Liver (tissue), 9 donors: ENCODE data around the gene COPS7A. TPM values are rescaled to one million over a fixed set of nuclear protein-coding genes. Genes with fewer than 3 reads are reported as not detected.

Experiments used
- DNase-seq: peaks from one replicate; pipeline ENCODE4 v3.0.0-alpha.2; 2017; ENCODE audit warnings: low spot score
- H3K27ac ChIP-seq, 2 donors: one replicate each; pipeline ENCODE4 v1.7.0; 2013; ENCODE audit warnings: inconsistent platforms in 2 of 2, low read length in 2 of 2, control low read depth in 1 of 2, low read depth in 1 of 2, mild to moderate bottlenecking in 1 of 2
- H3K27me3 ChIP-seq, 4 donors: one replicate each; pipeline versions ENCODE4 v1.6.1 to v1.7.0; 2013; ENCODE audit warnings: low read length in 3 of 4, inconsistent platforms in 1 of 4, mild to moderate bottlenecking in 1 of 4, moderate library complexity in 1 of 4; ENCODE audit not compliant: control insufficient read depth in 4 of 4, insufficient read depth in 4 of 4
- H3K36me3 ChIP-seq, 4 donors: one replicate each; pipeline versions ENCODE4 v1.6.1 to v1.7.0; 2013; ENCODE audit warnings: low read length in 3 of 4, mild to moderate bottlenecking in 3 of 4, low read depth in 1 of 4, moderate library complexity in 1 of 4; ENCODE audit not compliant: control insufficient read depth in 4 of 4, insufficient read depth in 3 of 4
- H3K4me1 ChIP-seq, 4 donors: one replicate each; pipeline versions ENCODE4 v1.6.1 to v1.7.0; 2013; ENCODE audit warnings: low read length in 3 of 4, mild to moderate bottlenecking in 3 of 4, moderate library complexity in 1 of 4; ENCODE audit not compliant: control insufficient read depth in 4 of 4, insufficient read depth in 4 of 4
- H3K4me3 ChIP-seq, 3 donors: one replicate each; pipeline versions ENCODE4 v1.6.1 to v1.7.0; 2013; ENCODE audit warnings: low read length in 3 of 3, control low read depth in 1 of 3, low read depth in 1 of 3, mild to moderate bottlenecking in 1 of 3
- H3K9ac ChIP-seq, 2 donors: one replicate each; pipeline ENCODE4 v1.7.0; 2013; ENCODE audit warnings: low read length in 2 of 2, mild to moderate bottlenecking in 2 of 2, moderate library complexity in 2 of 2, control low read depth in 1 of 2, low read depth in 1 of 2
- H3K9me3 ChIP-seq, 4 donors: one replicate each; pipeline versions ENCODE4 v1.6.1 to v1.7.0; 2013; ENCODE audit warnings: low read length in 3 of 4; ENCODE audit not compliant: control insufficient read depth in 4 of 4
- ATF3 ChIP-seq: IDR thresholded peaks from 2 replicates; pipeline ENCODE4 v1.6.1; 2016; ENCODE audit warnings: antibody characterized with exemption
- CTCF ChIP-seq: fragments of 150-350 bp; IDR thresholded peaks from 2 replicates; pipeline ENCODE4 v1.5.1; 2017; ENCODE audit warnings: improper control_type of control experiment, low read depth, low read length; ENCODE audit not compliant: missing input control
- EGR1 ChIP-seq, 2 donors: IDR thresholded peaks; 2 replicates each; pipeline ENCODE4 v1.6.1; 2016 to 2018; ENCODE audit warnings: antibody characterized with exemption in 2 of 2, low read depth in 2 of 2
- FOXA1 ChIP-seq: IDR thresholded peaks from 2 replicates; pipeline ENCODE4 v1.6.1; 2016; ENCODE audit warnings: antibody characterized with exemption
- FOXA2 ChIP-seq: IDR thresholded peaks from 2 replicates; pipeline ENCODE4 v1.6.1; 2016; ENCODE audit warnings: antibody characterized with exemption
- GABPA ChIP-seq, 2 donors: IDR thresholded peaks in 1 of 2; conservative IDR thresholded peaks in 1 of 2; 2 replicates each; pipeline ENCODE4 v1.6.1; 2016; ENCODE audit warnings: antibody characterized with exemption in 2 of 2, mild to moderate bottlenecking in 1 of 2, moderate library complexity in 1 of 2
- HNF4A ChIP-seq, 2 donors: conservative IDR thresholded peaks; 2 replicates each; pipeline ENCODE4 v1.6.1; 2016; ENCODE audit warnings: antibody characterized with exemption in 2 of 2, mild to moderate bottlenecking in 2 of 2
- HNF4G ChIP-seq: IDR thresholded peaks from 2 replicates; pipeline ENCODE4 v1.6.1; 2016; ENCODE audit warnings: antibody characterized with exemption
- JUND ChIP-seq, 2 donors: IDR thresholded peaks; 2 replicates each; pipeline ENCODE4 v1.6.1; 2016; ENCODE audit warnings: antibody characterized with exemption in 2 of 2
- MAX ChIP-seq: IDR thresholded peaks from 2 replicates; pipeline ENCODE4 v1.6.1; 2016; ENCODE audit warnings: antibody characterized with exemption
- NR2F2 ChIP-seq: IDR thresholded peaks from 2 replicates; pipeline ENCODE4 v1.6.1; 2016; ENCODE audit warnings: antibody characterized with exemption
- RAD21 ChIP-seq, 2 donors: IDR thresholded peaks; 2 replicates each; pipeline ENCODE4 v1.6.1; 2016; ENCODE audit warnings: antibody characterized with exemption in 2 of 2, mild to moderate bottlenecking in 2 of 2
- REST ChIP-seq: IDR thresholded peaks from 2 replicates; pipeline ENCODE4 v1.6.1; 2016; ENCODE audit warnings: antibody characterized with exemption, mild to moderate bottlenecking
- RXRA ChIP-seq, 2 donors: IDR thresholded peaks; 2 replicates each; pipeline ENCODE4 v1.6.1; 2017 to 2018; ENCODE audit warnings: antibody characterized with exemption in 2 of 2, mild to moderate bottlenecking in 1 of 2
- SP1 ChIP-seq: IDR thresholded peaks from 2 replicates; pipeline ENCODE4 v1.6.1; 2018; ENCODE audit warnings: antibody characterized with exemption, mild to moderate bottlenecking
- TAF1 ChIP-seq: conservative IDR thresholded peaks from 2 replicates; pipeline ENCODE4 v1.6.1; 2016; ENCODE audit warnings: antibody characterized with exemption, mild to moderate bottlenecking
- YY1 ChIP-seq: IDR thresholded peaks from 2 replicates; pipeline ENCODE4 v1.6.1; 2016; ENCODE audit warnings: antibody characterized with exemption, mild to moderate bottlenecking
- ZBTB33 ChIP-seq: IDR thresholded peaks from 2 replicates; pipeline ENCODE4 v1.6.1; 2016; ENCODE audit warnings: antibody characterized with exemption
- WGBS: extraction: QIAGEN DNeasy Blood & Tissue Kit; methylation state at CpG from one replicate; pipeline ENCODE4 v1.1.7; 2013; 5-methylcytosine and 5-hydroxymethylcytosine counted together
- polyA plus RNA-seq, 2 donors: library from polyadenylated mRNA; stranded (reverse) in 1 of 2; unstranded in 1 of 2; fragments of 200-250 nt in 1 of 2; fragments of >200 nt in 1 of 2; fragmentation: Nextera tagmentation in 1 of 2; extraction: Ambion mirVana in 1 of 2; gene quantifications; one replicate each; pipeline versions ENCODE4 v1.2.1 to v1.2.3, GENCODE V29; 2013 to 2015
- total RNA-seq, 2 donors: library from RNA; depleted of rRNA; stranded (reverse); fragments of >200 nt; gene quantifications; one replicate each; pipeline ENCODE4 v1.2.3, GENCODE V29; 2014
- donor health status: healthy.
- donor health status: healthy.
- donor health status: healthy.
- donor health status: healthy.
- donor health status: healthy.

The COPS7A gene
- total and polyA plus RNA-seq, 4 donors = 26.0 to 37.7 (median 32.4) TPM

GRCh38 chr12:6735448-6736191 lies 11.8 kb downstream of the COPS7A start:
- 31% methylated on average over 8 of the region's 8 CpGs for WGBS

More at GRCh38 chr12:6735448-6736191, 11.8 kb downstream of the COPS7A start:
- Histone ChIP-seq H3K36me3 (peaks cover 2 to 20% (median 13%) of the 10 kb centered on the region in 4 donors), H3K4me1 (peaks cover 0 to 4% (median 3%) of the 10 kb centered on the region in 4 donors), H3K9ac (peak overlapping the region in 1 of 2 donors; percentile 76), H3K27me3 (no peaks in the 10 kb centered on the region), H3K9me3 (no peaks in the 10 kb centered on the region), H3K4me3 (no peak overlapping the region), H3K27ac (no peak overlapping the region)
- peak; percentile 55 for DNase-seq
- no peak for TF ChIP-seq ZBTB33
- TF ChIP-seq CTCF = peak; percentile 83
- TF ChIP-seq HNF4G = no peak
- TF ChIP-seq REST = no peak
- TF ChIP-seq MAX = no peak
- peak in 1 of 2 donors; percentile 9 for TF ChIP-seq RXRA (IDR thresholded peaks at IDR 0.05)
- TF ChIP-seq TAF1 = no peak
- peak; percentile 94 to 96 for TF ChIP-seq RAD21 (IDR thresholded peaks at IDR 0.05)
- peak in 1 of 2 donors; percentile 15 for TF ChIP-seq EGR1 (IDR thresholded peaks at IDR 0.05; ENCODE audit: low read depth in 2 of 2)
- TF ChIP-seq GABPA (IDR thresholded peaks at IDR 0.05 in 1 of 2, conservative IDR thresholded peaks at IDR 0.05 in 1 of 2) = no peak
- no peak for TF ChIP-seq JUND (IDR thresholded peaks at IDR 0.05)
- TF ChIP-seq FOXA2 = no peak
- TF ChIP-seq SP1 = peak; percentile 16
- peak; percentile 40 for TF ChIP-seq YY1
- no peak for TF ChIP-seq ATF3
- TF ChIP-seq NR2F2 = no peak
- TF ChIP-seq FOXA1 = no peak
- peak in 1 of 2 donors; percentile 19 for TF ChIP-seq HNF4A (conservative IDR thresholded peaks at IDR 0.05)
